ENCODE measurements around the gene ATG7. TPM values are rescaled to one million over a fixed set of nuclear protein-coding genes. Genes with fewer than 3 reads are reported as not detected.

The ATG7 gene
- total RNA-seq, 1 donor from 2014 or later = 53.4 TPM

DNA sequence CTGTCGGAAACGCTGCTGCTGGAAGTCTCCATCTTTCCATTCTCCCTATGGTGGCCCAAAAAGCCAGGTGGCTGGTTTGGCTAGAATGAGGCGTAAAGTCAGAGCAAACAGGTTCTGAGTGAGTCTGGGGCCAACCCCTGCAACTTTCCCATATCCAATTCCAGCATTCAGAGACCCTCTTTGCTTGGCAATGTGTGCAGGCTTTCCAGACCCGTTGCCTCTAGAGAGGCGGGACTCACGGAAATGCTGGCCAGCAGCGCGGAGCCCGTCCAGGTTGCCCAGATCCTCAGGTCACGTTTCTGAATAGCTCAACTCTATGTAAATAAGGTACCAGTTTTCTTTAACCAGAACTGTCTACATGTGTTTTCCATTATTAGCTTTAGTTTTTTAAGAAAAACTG, 303.5 kb downstream of the ATG7 start:
- TF ChIP-seq CTCF (IDR thresholded peaks at IDR 0.05; ENCODE audit: insufficient read depth, low read length, severe bottlenecking) = no peak
- Histone ChIP-seq H3K4me3 (ENCODE audit: low read depth, low read length) (no peak overlapping the region), H3K36me3 (ENCODE audit: control insufficient read depth, insufficient read depth, low read length) (peaks cover 7% of the 10 kb centered on the region), H3K27me3 (ENCODE audit: control insufficient read depth, insufficient read depth, low read length) (no peaks in the 10 kb centered on the region)
- DNase-seq (ENCODE audit: low read depth) (no peak), FAIRE-seq (no peak)

DNA sequence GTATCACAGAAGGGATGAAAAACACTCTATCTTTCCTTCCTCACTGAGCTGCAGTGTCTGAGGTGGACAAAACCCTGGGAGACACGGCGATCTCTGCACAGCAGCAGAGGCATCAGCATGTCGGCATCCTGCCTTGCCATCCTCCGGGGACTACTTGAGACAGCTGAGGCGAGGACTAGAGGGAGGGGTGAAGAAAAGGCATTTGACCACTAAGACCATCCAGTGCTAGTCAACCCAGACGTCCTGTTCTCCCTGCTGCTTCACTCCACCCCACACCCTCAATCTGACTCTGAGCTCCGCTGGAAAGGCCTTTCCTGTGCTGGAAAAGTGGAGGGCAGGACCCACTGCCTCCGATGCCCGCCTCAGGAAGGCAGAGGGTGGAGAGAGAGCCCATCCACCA, 304.3 kb downstream of the ATG7 start:
- H3K27me3 ChIP-seq (ENCODE audit: control insufficient read depth, insufficient read depth, low read length) = no peaks in the 10 kb centered on the region
- no peak for FAIRE-seq
- H3K36me3 ChIP-seq (ENCODE audit: control insufficient read depth, insufficient read depth, low read length) = peaks cover 5% of the 10 kb centered on the region
- no peak for DNase-seq (ENCODE audit: low read depth)
- TF ChIP-seq CTCF (IDR thresholded peaks at IDR 0.05; ENCODE audit: insufficient read depth, low read length, severe bottlenecking) = no peak
- no peak overlapping the region for H3K4me3 ChIP-seq (ENCODE audit: low read depth, low read length)

- DNase-seq (ENCODE audit: low read depth) = no peak
- FAIRE-seq = no peak
- Histone ChIP-seq H3K27me3 (ENCODE audit: control insufficient read depth, insufficient read depth, low read length) (no peaks in the 10 kb centered on the region), H3K4me3 (ENCODE audit: low read depth, low read length) (no peak overlapping the region), H3K36me3 (ENCODE audit: control insufficient read depth, insufficient read depth, low read length) (peaks cover 5% of the 10 kb centered on the region)
- no peak for TF ChIP-seq CTCF (IDR thresholded peaks at IDR 0.05; ENCODE audit: insufficient read depth, low read length, severe bottlenecking)
Observed at GRCh38 chr3:11578169-11578568, 306.0 kb downstream of the ATG7 start.

DNA sequence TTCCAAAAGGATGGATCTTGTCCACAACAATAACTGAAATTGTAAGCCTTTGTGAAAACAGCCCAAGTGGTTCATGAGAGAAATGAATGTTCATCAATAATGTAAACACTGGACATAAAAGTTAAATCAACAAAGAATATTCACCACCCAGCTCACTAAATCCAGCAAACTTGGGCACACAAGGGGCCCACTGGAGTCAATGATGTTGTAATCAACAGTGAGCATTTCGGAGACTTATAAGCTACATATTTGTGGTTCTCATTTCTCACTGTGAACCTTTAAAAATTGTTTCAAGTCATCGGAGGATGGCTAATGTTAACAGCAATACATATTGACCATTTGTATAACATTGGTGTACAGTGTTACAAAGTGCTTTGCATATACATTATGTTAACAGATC, 308.4 kb downstream of the ATG7 start:
- FAIRE-seq (no peak), DNase-seq (ENCODE audit: low read depth) (no peak)
- Histone ChIP-seq H3K27me3 (ENCODE audit: control insufficient read depth, insufficient read depth, low read length) (no peaks in the 10 kb centered on the region), H3K36me3 (ENCODE audit: control insufficient read depth, insufficient read depth, low read length) (peaks cover 4% of the 10 kb centered on the region), H3K4me3 (ENCODE audit: low read depth, low read length) (no peak overlapping the region)
- no peak for TF ChIP-seq CTCF (IDR thresholded peaks at IDR 0.05; ENCODE audit: insufficient read depth, low read length, severe bottlenecking)

DNA sequence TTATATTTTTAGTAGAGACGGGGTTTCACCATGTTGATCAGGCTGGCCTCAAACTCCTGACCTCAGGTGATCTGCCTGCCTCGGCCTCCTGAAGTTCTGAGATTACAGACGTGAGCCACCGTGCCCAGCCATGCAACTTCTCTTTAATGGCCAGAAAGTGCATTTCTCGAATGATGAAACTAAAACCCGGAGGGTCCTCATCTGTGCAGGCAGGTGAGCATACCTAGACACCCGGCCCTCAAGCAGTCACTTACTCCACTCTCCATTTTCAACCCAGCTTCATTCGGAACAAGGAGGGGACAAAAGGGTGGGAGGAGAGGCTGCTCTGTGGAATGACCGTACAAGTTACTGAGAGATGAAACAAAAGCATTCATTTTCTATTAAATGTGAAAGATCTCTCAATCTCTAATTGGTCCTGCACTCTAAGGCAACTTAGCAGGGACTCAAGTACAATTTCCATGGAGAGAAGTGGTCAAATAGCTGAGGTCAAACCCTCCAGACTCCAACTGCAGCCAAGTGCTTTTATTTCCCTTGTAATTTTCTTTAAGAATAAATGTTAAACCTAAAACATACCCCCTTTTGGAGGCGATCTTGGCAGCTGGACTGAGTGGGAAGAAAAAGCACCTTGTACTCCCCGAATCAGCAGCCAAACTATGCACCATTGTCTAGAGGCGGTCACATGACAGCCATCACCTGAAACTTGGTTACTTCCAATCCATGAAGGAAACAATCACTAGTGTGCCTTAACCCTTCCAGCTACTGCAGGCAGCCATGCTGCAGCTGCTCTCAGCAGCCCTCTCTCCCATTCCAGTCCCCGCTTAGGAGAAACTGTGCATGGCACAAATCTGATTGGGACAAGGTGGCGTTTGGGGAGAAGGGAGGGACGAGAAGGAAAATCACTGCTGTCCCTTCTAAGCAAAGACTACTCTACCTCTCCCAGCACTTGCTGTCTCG, 309.3 kb downstream of the ATG7 start:
- no peak overlapping the region for H3K4me3 ChIP-seq (ENCODE audit: low read depth, low read length)
- DNase-seq (ENCODE audit: low read depth) = no peak
- no peak for TF ChIP-seq CTCF (IDR thresholded peaks at IDR 0.05; ENCODE audit: insufficient read depth, low read length, severe bottlenecking)

More for the DNA sequence above, 309.3 kb downstream of the ATG7 start:
- peaks cover 2% of the 10 kb centered on the region for H3K36me3 ChIP-seq (ENCODE audit: control insufficient read depth, insufficient read depth, low read length)
- no peak for FAIRE-seq
- no peaks in the 10 kb centered on the region for H3K27me3 ChIP-seq (ENCODE audit: control insufficient read depth, insufficient read depth, low read length)
